ENCODE data around the gene PHF14.
"Not testable (repeated sequence)": the region's sequence is repeated elsewhere in the genome, so short reads cannot be mapped to it uniquely, and the experiment has no call there.

PHF14 gene

GRCh38 chr7:10973061-10973941 lies at the start of gene PHF14:
Gene PHF14 (plus strand): TSS chr7:10973872. CDS start chr7:10974324, 452 bp downstream.
- peak; percentile 99 for DNase-seq (ENCODE audit: low read depth)

- no peak for DNase-seq (ENCODE audit: low read depth)
Measured at GRCh38 chr7:10924370-10924769, 49.3 kb upstream of the PHF14 start.

- DNase-seq (ENCODE audit: low read depth) = not testable (repeated sequence)
Measured at GRCh38 chr7:10928203-10928602, 45.5 kb upstream of the PHF14 start.

- DNase-seq (ENCODE audit: low read depth) = no peak
Measured at GRCh38 chr7:10930551-10930950, 43.1 kb upstream of the PHF14 start.

- no peak for DNase-seq (ENCODE audit: low read depth)
Measured at GRCh38 chr7:10931161-10931560, 42.5 kb upstream of the PHF14 start.

- no peak for DNase-seq (ENCODE audit: low read depth)
Measured at GRCh38 chr7:10934292-10934691, 39.4 kb upstream of the PHF14 start.

GRCh38 chr7:10939237-10939910 lies 34.3 kb upstream of the PHF14 start:
- no peak for DNase-seq (ENCODE audit: low read depth)

- DNase-seq (ENCODE audit: low read depth) = peak; percentile 100
Measured at GRCh38 chr7:10939911-10940703, 33.6 kb upstream of the PHF14 start.

GRCh38 chr7:10940704-10941355 lies 32.8 kb upstream of the PHF14 start:
- no peak for DNase-seq (ENCODE audit: low read depth)

- DNase-seq (ENCODE audit: low read depth) = no peak
Measured at GRCh38 chr7:10950494-10950893, 23.2 kb upstream of the PHF14 start.

- not testable (repeated sequence) for DNase-seq (ENCODE audit: low read depth)
Measured at GRCh38 chr7:10950974-10951578, 22.6 kb upstream of the PHF14 start.

- no peak for DNase-seq (ENCODE audit: low read depth)
Measured at GRCh38 chr7:10952588-10952987, 21.1 kb upstream of the PHF14 start.

- DNase-seq (ENCODE audit: low read depth) = not testable (repeated sequence)
Measured at GRCh38 chr7:10953078-10953750, 20.5 kb upstream of the PHF14 start.

GRCh38 chr7:10956528-10956927 lies 17.1 kb upstream of the PHF14 start:
- DNase-seq (ENCODE audit: low read depth) = no peak

- not testable (repeated sequence) for DNase-seq (ENCODE audit: low read depth)
Measured at GRCh38 chr7:10960242-10960641, 13.4 kb upstream of the PHF14 start.

GRCh38 chr7:10965016-10965415 lies 8.7 kb upstream of the PHF14 start:
- DNase-seq (ENCODE audit: low read depth) = not testable (repeated sequence)

- no peak for DNase-seq (ENCODE audit: low read depth)
Measured at GRCh38 chr7:10972174-10972573, 1.5 kb upstream of the PHF14 start.

GRCh38 chr7:10973942-10974911 lies 555 bp downstream of the PHF14 start:
- DNase-seq (ENCODE audit: low read depth) = peak; percentile 29

- DNase-seq (ENCODE audit: low read depth) = no peak
Measured at GRCh38 chr7:10977113-10977512, 3.4 kb downstream of the PHF14 start.

- no peak for DNase-seq (ENCODE audit: low read depth)
Measured at GRCh38 chr7:10981317-10981716, 7.6 kb downstream of the PHF14 start.

Data from HS-5 (cell line).